Calu3 (cell line): ENCODE data around the gene REELD1. TPM values are rescaled to one million over a fixed set of nuclear protein-coding genes. Genes with fewer than 3 reads are reported as not detected.

ENCODE experiments used
- Bru-seq: library from RNA; stranded (reverse); fragments of 400-500 nt; gene quantifications from one replicate; lab custom pipeline; 2021; lab: Mats Ljungman, UMichigan
- BruChase-seq, 2 experiments: library from RNA; stranded (reverse); fragments of 400-500 nt; gene quantifications; one replicate each; lab custom pipeline; 2021; lab: Mats Ljungman, UMichigan
- BruUV-seq: library from RNA; stranded (reverse); fragments of 400-500 nt; replicated peaks from 2 replicates; lab custom pipeline; 2021; lab: Mats Ljungman, UMichigan
- CTCF ChIA-PET: fragments of 300-600 bp; sonication (Branson Sonifier 250); formaldehyde crosslinking; loops from one replicate; lab custom pipeline; 2022; ENCODE audit warnings: antibody characterized with exemption; lab: Charles Lee
- DNase-seq: peaks from one replicate; pipeline ENCODE4 v3.0.0; 2022
- H3K27ac Mint-ChIP-seq: one replicate; pipeline ENCODE4 v1.8.0; 2022; ENCODE audit warnings: mixed read lengths; ENCODE audit not compliant: unreplicated experiment
- H3K27me3 Mint-ChIP-seq: one replicate; pipeline ENCODE4 v1.8.0; 2022; ENCODE audit warnings: mixed read lengths; ENCODE audit not compliant: unreplicated experiment
- H3K36me3 Mint-ChIP-seq: one replicate; pipeline ENCODE4 v1.8.0; 2022; ENCODE audit warnings: mild to moderate bottlenecking, moderate library complexity, mixed read lengths; ENCODE audit not compliant: insufficient read depth, unreplicated experiment
- H3K4me1 Mint-ChIP-seq: one replicate; pipeline ENCODE4 v1.8.0; 2022; ENCODE audit warnings: mild to moderate bottlenecking, low read depth, mixed read lengths; ENCODE audit not compliant: unreplicated experiment
- H3K4me3 Mint-ChIP-seq: one replicate; pipeline ENCODE4 v1.8.0; 2022; ENCODE audit warnings: mild to moderate bottlenecking, low read depth, moderate library complexity, mixed read lengths; ENCODE audit not compliant: unreplicated experiment
- H3K9me3 Mint-ChIP-seq: one replicate; pipeline ENCODE4 v1.8.0; 2022; ENCODE audit warnings: low read depth, mixed read lengths; ENCODE audit not compliant: unreplicated experiment
- intact Hi-C: fragments of 100-400 bp; cut with micrococcal nuclease; formaldehyde crosslinking; loops from one replicate; pipeline ENCODE4 v1.10.0; 2022; ENCODE audit not compliant: unreplicated experiment
- long read RNA-seq: library from polyadenylated mRNA; stranded (forward); transcript quantifications from one replicate; pipeline ENCODE4 v2.0.0, GENCODE V29; 2022
- total RNA-seq: library from RNA; stranded (reverse); gene quantifications from 2 replicates; pipeline ENCODE4 v1.2.3, GENCODE V29; 2022
- TF ChIP-seq, protein P1 (sequence below): fragments of 200-600 bp; IDR thresholded peaks from one replicate; pipeline ENCODE4 v1.8.0; 2022; ENCODE audit warnings: antibody characterized with exemption; ENCODE audit not compliant: unreplicated experiment

REELD1 gene
- total RNA-seq (1.2 TPM in 1 of 2 replicates, not detected in the other), Bru-seq, nascent RNA (percentile 34 among the genes with signal in this experiment), BruChase-seq, experiment 1, labeled RNA remaining after a 6-hour chase (percentile 36 among the genes with signal in this experiment), BruChase-seq, experiment 2, labeled RNA remaining after a 2-hour chase (percentile 37 among the genes with signal in this experiment)
- long read RNA-seq: 0 reads

DNA sequence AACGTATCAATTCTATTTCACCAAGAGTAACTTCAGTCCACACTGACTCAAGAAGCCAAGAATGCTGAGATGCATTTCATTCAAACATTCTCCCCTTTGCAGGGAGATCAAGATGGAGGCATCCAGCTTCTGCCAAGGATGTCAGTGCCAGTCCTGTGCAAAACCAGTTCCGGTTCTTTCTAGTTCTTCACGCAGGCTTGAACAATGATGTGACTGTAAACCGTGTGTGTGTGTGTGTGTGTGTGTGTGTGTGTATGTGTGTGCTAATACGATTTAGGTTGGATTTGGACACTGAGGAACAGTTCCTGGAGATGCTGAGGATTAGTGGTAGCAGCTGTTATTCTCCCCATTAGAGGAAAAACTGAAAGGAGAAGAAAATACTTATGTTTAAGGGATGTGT is at the start of gene REELD1:
REELD1 (plus strand) TSS at position 301 of the 400 bp plus-strand sequence. CDS start 2,415 bp downstream, outside the sequence.
- no TSS peak for BruUV-seq
- Mint-ChIP-seq H3K9me3 (no peaks in the 10 kb centered on the region), H3K27ac (no peak within 1 kb of the TSS), H3K27me3 (no peaks in the 10 kb centered on the region), H3K4me3 (no peak within 1 kb of the TSS), H3K4me1 (no peaks in the 10 kb centered on the region), H3K36me3 (no peaks in the 10 kb centered on the region)
- TF ChIP-seq, protein P1, sequence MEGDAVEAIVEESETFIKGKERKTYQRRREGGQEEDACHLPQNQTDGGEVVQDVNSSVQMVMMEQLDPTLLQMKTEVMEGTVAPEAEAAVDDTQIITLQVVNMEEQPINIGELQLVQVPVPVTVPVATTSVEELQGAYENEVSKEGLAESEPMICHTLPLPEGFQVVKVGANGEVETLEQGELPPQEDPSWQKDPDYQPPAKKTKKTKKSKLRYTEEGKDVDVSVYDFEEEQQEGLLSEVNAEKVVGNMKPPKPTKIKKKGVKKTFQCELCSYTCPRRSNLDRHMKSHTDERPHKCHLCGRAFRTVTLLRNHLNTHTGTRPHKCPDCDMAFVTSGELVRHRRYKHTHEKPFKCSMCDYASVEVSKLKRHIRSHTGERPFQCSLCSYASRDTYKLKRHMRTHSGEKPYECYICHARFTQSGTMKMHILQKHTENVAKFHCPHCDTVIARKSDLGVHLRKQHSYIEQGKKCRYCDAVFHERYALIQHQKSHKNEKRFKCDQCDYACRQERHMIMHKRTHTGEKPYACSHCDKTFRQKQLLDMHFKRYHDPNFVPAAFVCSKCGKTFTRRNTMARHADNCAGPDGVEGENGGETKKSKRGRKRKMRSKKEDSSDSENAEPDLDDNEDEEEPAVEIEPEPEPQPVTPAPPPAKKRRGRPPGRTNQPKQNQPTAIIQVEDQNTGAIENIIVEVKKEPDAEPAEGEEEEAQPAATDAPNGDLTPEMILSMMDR: no peak
- no peak for DNase-seq
- intact Hi-C loops: no loop called here
- CTCF ChIA-PET: no interaction called here

DNA sequence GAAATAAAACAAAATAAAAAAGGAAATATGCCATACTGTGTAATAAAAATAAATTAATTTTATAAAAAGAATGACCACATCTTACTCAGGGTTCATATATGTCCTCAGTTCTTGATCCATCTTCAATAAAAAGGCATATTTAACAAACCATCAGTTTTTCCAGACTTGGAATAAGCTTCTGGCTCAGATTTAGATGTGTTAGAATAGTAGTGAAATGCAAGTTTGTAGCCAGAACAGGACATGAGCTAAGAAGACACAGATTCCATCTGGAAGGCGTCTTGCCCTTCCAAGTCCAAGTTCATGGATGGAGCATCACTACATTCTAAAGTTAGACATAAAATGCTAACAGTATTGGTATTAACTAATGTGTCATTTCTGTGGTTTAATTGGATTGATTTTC is 49.1 kb upstream of the REELD1 start:
- H3K27ac Mint-ChIP-seq: no peak overlapping the region
- no peak overlapping the region for H3K4me3 Mint-ChIP-seq
- DNase-seq: no peak
- no peaks in the 10 kb centered on the region for H3K9me3 Mint-ChIP-seq
- intact Hi-C loops: no loop called here
- TF ChIP-seq, protein P1: no peak
- H3K36me3 Mint-ChIP-seq: no peaks in the 10 kb centered on the region
- no peaks in the 10 kb centered on the region for H3K27me3 Mint-ChIP-seq
- H3K4me1 Mint-ChIP-seq: no peaks in the 10 kb centered on the region
- BruUV-seq: no TSS peak
- CTCF ChIA-PET: no interaction called here

DNA sequence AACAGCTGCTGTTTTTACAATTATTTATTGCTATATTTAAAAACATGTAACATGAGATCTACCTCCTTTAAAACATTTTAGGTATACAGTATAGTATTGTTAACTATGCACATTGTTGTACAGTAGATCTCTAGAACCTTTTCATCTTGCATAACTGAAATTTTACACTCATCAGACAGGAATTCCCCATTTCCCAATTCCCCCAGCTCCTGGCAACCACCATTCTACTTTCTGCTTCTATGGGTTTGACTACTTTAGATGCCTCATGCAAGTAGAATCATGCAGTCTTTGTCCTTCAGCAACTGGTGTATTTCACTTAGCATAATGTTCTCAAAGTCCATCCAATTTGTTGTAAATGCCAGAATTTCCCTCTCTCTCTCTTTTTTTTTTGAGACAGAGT is 48.5 kb upstream of the REELD1 start:
- CTCF ChIA-PET: no interaction called here
- TF ChIP-seq, protein P1: no peak
- Mint-ChIP-seq H3K9me3 (no peaks in the 10 kb centered on the region), H3K36me3 (no peaks in the 10 kb centered on the region), H3K4me3 (no peak overlapping the region), H3K27me3 (no peaks in the 10 kb centered on the region), H3K4me1 (no peaks in the 10 kb centered on the region), H3K27ac (no peak overlapping the region)
- peak; percentile 0 for DNase-seq
- intact Hi-C loops: no loop called here
- no TSS peak for BruUV-seq

DNA sequence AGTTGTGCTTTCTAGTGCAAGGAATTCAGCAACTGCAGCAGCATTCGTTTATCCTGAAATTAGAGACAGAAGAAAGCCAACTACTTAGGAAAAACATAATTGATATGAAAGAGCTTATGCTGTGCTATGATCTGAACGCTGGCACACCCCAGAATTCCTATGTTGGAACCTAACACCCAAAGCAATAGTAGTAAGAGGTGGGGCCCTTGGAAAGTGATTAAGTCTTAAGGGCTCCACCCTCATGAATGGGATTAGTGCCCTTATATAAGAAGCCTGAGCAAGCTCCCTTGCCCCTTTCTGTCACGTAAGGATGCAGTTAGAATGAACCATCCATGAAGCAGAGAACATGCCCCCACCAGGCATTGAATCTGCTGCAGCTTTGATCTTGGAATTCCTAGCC is 44.2 kb upstream of the REELD1 start:
- DNase-seq: no peak
- Mint-ChIP-seq H3K27ac (no peak overlapping the region), H3K36me3 (no peaks in the 10 kb centered on the region), H3K27me3 (no peaks in the 10 kb centered on the region), H3K4me3 (no peak overlapping the region), H3K4me1 (no peaks in the 10 kb centered on the region), H3K9me3 (no peaks in the 10 kb centered on the region)
- no TSS peak for BruUV-seq
- intact Hi-C loops: loop anchor here (10.0 kb wide), 1 partner anchor 235 kb away; the partner anchor contains the start of gene ZNF827
- CTCF ChIA-PET: no interaction called here
- TF ChIP-seq, protein P1: no peak
